Fibroblast of the conjunctiva (primary cell): ENCODE measurements around the gene PPFIA1.

Experiments
- DNase-seq: peaks from one replicate; pipeline ENCODE4 v3.0.0-alpha.2; 2010; ENCODE audit warnings: low read depth

PPFIA1 gene

GRCh38 chr11:70270104-70270876 is at the start of gene PPFIA1:
Gene PPFIA1 (plus strand): TSS chr11:70270690. CDS start chr11:70272173, 1,483 bp downstream.
- DNase-seq: peak; percentile 83

GRCh38 chr11:70220920-70221319 is 49.6 kb upstream of the PPFIA1 start:
- no peak for DNase-seq

GRCh38 chr11:70225681-70226177 is 44.8 kb upstream of the PPFIA1 start:
- no peak for DNase-seq

DNA sequence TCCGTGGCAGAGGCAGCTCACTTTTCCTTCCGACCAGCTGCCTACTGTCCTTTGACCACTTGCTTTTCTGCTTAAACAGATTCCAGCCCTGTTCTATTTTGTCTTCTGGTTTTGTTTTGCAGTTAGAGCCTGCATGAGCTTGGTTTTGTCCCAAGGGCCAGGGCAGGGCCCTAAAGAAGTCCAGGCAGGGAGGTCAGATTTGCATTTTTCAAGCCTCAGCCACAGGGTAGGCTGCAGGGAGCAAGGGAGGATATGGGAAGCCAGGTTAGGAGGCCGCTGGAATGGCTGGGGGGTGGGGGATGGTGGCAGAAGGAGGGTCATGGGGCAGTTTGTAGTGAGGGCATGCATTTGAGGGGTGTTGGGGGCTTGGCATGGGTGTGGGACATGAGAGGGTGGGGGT is 44.3 kb upstream of the PPFIA1 start:
- DNase-seq: no peak

GRCh38 chr11:70226967-70227366 is 43.5 kb upstream of the PPFIA1 start:
- no peak for DNase-seq

GRCh38 chr11:70229737-70230136 is 40.8 kb upstream of the PPFIA1 start:
- no peak for DNase-seq

DNA sequence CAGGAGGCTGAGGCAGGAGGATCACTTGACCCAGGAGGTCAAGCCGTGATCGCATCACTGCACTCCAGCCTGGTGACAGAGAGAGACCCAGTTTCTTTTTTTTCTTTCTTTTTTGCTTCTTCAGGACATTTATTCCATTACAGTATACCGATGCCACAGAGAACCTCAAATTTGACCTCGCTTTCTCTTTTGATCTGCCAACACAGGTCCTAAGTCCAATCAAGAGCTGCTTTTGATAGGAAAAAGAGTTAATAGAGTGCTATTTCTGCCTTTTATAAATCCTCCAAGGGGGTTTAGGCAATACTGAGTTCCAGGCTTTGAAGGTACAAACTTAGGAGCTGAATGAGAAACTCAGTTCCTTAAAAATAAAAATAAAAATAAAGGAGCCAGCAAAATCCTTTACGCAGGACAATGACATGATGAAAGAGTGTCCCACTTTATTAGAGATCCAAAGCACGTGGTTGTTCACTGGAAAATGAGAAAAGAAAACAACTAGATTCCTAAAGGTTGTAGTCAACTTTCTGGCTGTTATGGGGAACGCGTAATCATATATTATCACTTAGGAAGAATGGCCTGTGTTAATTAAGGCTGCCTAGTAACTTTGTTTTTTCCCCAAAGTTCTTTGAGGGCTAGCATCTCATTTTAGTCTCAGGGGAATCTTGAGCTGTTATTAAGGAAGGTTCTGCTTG is 40.2 kb upstream of the PPFIA1 start:
- DNase-seq: no peak

DNA sequence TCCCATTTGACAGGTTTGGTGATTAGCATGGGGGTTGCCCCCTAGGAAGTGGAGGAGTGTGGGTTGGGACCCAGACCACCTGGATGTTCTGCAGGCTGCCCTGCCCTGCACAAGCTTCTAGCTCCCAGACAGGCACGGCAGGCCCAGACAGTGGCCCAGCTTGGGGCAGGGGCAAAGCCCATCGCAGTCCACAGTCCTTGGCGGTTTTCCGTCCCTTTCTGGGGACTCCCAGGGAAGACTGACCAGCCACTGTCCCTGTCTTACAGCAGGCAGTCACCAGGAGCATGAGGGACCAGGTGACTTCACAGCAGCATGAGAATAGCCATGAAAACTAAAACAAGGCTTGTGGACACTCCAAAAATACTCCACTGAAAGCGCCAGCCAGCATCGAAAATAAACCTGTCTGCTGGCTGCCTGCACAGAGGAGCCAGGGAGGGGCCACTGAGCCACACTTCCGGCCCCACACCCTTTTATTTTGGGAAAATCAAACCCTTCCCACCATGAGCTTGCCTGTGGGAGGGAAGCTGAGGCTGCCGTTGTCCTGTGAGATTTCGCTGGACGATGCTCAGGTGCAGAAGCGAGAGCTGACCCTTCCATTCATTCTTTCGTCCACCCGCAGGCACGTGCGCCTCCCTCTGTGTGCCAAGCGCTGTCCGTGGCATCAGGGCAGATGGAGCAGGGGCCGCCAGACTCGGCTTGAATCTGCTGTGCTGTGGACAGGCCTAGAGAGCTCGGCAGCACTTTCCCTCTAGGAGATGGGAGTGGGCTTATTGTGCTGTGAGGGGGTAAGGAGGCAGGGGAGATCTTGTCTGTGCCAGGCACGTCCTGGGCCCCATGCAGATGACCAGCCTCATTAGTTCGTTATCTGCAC is 39.4 kb upstream of the PPFIA1 start:
- DNase-seq: no peak

- no peak for DNase-seq
These were observed 37.5 kb upstream of the PPFIA1 start for GRCh38 chr11:70233034-70233433.

DNA sequence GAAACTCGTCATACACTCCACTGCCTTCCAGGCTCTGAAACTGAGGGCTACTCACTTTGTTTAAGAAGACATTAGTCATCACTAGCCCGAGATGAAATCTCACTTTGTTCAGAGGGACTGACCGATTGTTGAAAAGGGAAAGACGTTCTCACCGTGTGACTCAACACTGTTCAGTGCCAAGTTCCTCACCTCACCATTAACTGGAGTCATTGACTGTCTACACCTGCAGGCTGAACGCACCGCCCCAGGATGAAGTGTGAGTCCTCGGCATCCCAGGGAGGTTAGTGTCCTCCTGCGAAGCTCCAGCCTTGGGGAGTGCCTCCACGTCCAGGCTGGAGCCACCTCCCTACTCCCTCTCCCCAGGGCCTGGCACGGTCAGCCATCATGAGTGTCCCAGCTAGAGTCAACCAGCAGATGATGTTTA is 37.0 kb upstream of the PPFIA1 start:
- DNase-seq: no peak

- DNase-seq: no peak
These were observed 36.5 kb upstream of the PPFIA1 start for GRCh38 chr11:70233962-70234361.

DNA sequence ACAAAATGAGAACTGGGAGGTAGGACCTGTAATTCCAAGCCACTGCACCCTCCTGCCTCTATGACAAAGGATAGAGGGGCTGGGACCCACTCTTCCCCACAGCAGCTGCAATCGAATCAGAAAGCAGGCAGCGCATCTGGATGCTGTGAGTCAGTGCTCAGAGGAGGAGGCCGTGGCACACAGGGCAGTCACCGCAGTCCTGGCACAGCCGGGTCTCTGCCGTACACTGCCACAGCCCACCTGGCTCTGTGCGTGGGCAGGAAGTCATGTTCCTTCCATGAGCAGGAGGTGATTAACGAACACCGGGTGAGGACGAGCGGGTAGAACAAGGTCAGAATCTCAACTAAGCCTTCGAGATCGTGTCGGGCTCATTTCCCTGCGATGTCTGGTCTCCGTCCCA is 30.2 kb upstream of the PPFIA1 start:
- no peak for DNase-seq

GRCh38 chr11:70241709-70242108 is 28.8 kb upstream of the PPFIA1 start:
- no peak for DNase-seq

DNA sequence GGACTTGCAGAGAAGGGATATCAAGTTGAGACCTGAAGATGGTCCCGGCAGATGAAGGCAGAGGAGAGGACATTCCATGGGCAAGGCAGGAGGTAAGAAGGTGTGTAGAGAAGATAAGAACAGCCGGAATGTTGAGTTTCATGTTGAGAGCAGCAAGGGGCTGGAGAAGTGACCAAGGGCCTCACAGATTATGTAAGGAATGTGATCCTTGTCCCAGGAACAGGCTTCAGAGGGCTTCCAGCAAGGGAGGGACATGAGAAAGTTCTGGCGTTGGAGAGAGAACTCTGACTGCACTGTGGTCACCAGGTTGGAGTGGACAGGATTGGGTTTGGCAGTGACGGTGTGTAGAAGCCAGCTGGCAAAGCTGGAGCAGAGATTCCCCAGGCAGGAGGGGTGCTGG is 27.6 kb upstream of the PPFIA1 start:
- DNase-seq: no peak

DNA sequence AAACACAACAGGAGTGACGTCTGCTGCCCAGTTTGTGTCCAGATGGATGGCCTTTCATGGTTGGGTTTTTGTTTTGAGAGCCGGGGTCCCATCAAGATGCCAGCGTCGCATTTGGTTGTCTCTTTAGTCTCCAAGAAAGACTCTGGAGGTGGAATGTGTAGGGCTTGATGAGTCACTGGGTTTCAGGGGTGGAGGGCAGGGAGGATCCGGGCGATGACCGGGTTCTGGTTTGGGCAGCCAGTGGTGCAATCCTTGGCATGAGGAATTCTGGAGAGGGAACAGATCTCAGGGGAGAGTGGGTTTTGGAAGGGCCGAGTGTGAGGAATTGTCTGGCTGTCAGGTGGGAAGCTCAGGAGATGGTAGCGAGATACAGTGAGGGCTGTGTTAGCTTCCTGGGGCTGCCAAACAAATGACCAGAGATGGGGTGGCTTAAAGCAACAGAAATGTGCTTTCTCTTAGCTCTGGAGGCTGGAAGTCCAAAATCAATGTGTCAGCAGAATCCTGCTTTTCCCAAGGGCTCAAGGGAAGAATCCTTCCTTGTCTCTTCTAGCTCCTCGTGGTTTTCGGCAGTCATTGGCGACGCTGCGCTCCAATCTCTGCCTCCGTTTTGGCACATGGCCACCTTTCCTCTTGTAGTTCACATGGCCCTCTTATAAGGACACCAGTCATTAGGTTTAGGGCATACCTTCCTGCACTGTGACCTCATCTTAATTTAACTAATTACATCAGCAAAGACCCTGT is 26.4 kb upstream of the PPFIA1 start:
- no peak for DNase-seq

DNA sequence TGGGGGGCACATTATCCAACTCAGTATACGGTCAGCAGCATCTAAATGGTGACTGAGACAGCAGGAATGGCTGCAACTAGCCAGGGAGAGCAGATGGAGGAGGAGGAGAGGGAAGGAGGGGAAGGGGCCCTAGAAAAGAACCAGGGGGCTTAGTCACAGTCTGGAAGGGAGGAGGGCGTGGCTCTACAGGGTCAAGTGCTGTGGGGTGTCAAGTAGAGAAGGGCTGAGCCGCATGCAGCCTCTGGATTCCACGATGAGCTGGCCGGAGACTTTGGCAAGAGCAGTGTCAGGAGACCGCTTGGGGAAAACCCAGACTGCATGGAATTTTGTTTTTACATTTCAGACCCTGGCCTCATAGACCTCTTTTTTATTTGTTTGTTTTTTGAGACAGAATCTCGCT is 25.8 kb upstream of the PPFIA1 start:
- DNase-seq: peak; percentile 35

DNA sequence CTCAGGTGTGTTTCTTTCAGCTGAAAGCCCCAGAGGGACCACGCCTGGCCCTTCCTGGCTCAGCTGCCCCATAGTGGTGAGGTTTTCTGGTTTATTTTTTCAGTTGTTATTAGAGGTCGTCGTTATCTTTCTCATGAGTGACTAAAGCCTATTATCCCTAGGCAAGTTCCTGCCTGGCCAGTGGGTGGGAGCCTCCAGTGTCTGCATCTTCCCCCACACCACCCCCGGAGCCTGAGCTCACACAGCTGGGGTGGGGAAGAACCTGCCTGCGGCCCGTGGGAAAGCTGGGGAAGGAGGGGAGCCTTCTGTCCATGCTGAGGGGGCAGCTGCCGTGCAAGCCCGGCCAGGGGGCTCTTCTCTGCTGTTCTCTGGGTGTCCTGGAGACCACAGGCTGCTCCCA is 24.3 kb upstream of the PPFIA1 start:
- no peak for DNase-seq

DNA sequence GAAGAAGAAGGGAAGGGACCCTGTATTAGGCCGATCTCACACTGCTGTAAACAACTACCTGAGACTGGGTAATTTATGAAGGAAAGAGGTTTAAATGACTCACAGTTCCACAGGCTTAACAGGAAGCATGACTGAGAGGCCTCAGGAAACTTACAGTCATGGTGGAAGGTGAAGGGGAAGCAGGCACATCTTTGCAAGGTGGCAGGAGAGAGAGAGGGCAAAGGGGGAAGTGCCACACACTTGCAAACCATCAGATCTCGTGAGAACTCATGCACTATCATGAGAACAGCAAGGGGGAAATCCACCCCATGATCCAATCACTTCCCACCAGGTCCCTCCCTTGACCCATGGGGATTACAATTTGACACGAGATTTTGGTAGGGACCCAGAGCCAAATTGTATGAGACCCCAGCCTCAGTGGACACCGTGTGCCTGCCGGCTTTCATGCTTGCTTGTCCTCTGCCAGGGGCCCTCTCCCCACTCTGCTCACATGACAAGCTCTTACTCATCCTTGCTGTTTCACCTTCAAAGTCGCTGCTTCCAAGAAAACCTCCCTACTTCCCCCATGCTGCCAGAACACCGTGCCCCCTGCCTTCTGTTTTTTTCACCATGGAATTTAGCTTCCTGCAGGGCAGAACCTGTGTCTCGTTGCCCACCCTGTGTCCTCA is 23.3 kb upstream of the PPFIA1 start:
- DNase-seq: no peak

DNA sequence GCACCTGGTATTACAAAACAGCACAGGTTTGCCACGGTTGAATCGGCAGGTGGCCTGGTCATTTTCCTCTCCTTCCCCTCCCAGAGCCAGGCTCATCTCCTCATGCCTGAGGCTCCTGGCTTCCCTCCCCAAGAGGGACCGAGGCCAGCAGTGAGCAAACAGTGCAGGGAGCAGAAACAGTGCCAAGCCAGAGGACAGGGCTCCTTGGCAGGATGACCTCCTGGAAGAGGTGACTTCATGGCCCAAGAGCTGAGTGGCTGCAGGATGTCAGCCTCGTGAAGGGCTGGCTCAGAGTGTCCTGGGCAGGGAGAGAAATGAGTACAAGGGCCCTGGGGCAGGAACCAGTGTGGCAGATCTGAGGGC is 22.8 kb upstream of the PPFIA1 start:
- no peak for DNase-seq

DNA sequence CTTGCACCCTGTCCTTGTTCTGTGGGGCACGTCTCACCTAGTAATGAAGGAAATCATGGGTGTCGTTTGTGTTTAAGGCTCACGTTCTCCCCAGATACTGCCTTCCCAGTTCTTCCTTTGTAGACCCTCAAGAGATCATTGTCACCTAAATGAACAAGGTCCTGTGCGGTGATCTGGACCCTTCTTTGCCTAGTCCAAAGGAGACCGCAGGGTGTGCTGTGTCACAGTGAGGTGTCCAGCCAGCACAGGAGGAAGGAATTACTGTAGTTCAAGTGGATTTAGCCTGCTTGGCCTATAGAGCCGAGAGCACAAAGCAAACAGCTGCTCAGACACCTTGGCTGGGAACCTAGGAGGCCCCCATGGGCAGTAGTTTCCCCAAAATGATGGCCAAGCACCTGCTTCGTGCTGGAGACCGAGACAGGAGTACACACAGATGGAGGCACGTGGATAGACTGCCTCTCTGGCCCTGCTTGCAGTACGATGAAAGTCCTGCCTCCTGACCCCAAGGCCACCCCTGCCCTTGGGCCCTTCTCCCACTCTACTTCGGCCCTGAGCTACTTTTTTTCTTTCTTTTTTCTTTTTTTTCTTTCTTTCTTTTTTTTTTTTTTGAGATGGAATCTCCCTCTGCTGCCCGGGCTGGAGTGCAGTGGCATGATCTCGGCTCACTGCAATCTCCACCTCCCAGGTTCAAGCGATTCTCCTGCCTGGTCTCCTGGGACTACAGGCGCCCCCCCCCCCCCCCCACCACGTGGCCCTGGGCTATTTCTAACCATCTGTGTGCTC is 19.4 kb upstream of the PPFIA1 start:
- DNase-seq: no peak
